Brain microvascular endothelial cell (primary cell): ENCODE measurements around the gene HSH2D.

Experiments
- DNase-seq: peaks from one replicate; pipeline ENCODE4 v3.0.0-alpha.2; 2020
- H3K27ac ChIP-seq: fragments of 250-450 bp; sonication (Bioruptor Pico); 2 replicates; pipeline ENCODE4 v1.5.1; 2020; ENCODE audit warnings: mild to moderate bottlenecking, moderate library complexity
- H3K27me3 ChIP-seq: fragments of 250-450 bp; sonication (Bioruptor Pico); replicated peaks from 2 replicates; pipeline ENCODE4 v1.5.1; 2020; ENCODE audit warnings: mild to moderate bottlenecking
- H3K36me3 ChIP-seq: fragments of 250-450 bp; sonication (Bioruptor Pico); replicated peaks from 2 replicates; pipeline ENCODE4 v1.5.1; 2020; ENCODE audit warnings: mild to moderate bottlenecking
- H3K4me3 ChIP-seq: 2 replicates; pipeline ENCODE4 v1.5.1; 2011; ENCODE audit warnings: low read depth, mild to moderate bottlenecking, control low read depth, low read length, moderate library complexity
- CTCF ChIP-seq: IDR thresholded peaks from 2 replicates; pipeline ENCODE4 v1.5.1; 2011; ENCODE audit warnings: low read depth, mild to moderate bottlenecking, moderate library complexity, low read length, control low read depth, inconsistent platforms; ENCODE audit errors: missing control alignments
- in situ Hi-C: cut with HindIII; loops from 2 replicates; pipeline ENCODE4 v1.10.0; 2017; ENCODE audit warnings: low sequenced_read_pairs, low pct_ligation_motif_present

The HSH2D gene

GRCh38 chr19:16154557-16154956, 11.1 kb downstream of the HSH2D start:
- DNase-seq, result no peak
- in situ Hi-C loops, result no loop called here
- no peak overlapping the region for H3K4me3 ChIP-seq
- H3K27ac ChIP-seq, result no peak overlapping the region
- no peaks in the 10 kb centered on the region for H3K36me3 ChIP-seq
- H3K27me3 ChIP-seq, result no peaks in the 10 kb centered on the region
- no peak for TF ChIP-seq CTCF

GRCh38 chr19:16155128-16155527, 11.6 kb downstream of the HSH2D start:
- Histone ChIP-seq H3K27me3 (no peaks in the 10 kb centered on the region), H3K4me3 (no peak overlapping the region), H3K36me3 (no peaks in the 10 kb centered on the region), H3K27ac (no peak overlapping the region)
- no peak for DNase-seq
- in situ Hi-C loops, result no loop called here
- no peak for TF ChIP-seq CTCF

GRCh38 chr19:16156904-16157303, 13.4 kb downstream of the HSH2D start:
- Histone ChIP-seq H3K36me3 (no peaks in the 10 kb centered on the region), H3K4me3 (no peak overlapping the region), H3K27ac (no peak overlapping the region), H3K27me3 (no peaks in the 10 kb centered on the region)
- no peak for DNase-seq
- no peak for TF ChIP-seq CTCF
- in situ Hi-C loops, result no loop called here

- in situ Hi-C loops, result no loop called here
- no peaks in the 10 kb centered on the region for H3K27me3 ChIP-seq
- H3K27ac ChIP-seq, result no peak overlapping the region
- no peak for DNase-seq
- no peak for TF ChIP-seq CTCF
- H3K36me3 ChIP-seq, result no peaks in the 10 kb centered on the region
- H3K4me3 ChIP-seq, result no peak overlapping the region
Measured at GRCh38 chr19:16157601-16158000, 14.1 kb downstream of the HSH2D start.

GRCh38 chr19:16159655-16160054, 16.2 kb downstream of the HSH2D start:
- DNase-seq, result no peak
- Histone ChIP-seq H3K36me3 (no peaks in the 10 kb centered on the region), H3K27me3 (no peaks in the 10 kb centered on the region), H3K4me3 (no peak overlapping the region), H3K27ac (no peak overlapping the region)
- TF ChIP-seq CTCF, result no peak
- in situ Hi-C loops, result no loop called here

GRCh38 chr19:16160445-16160942, 17.0 kb downstream of the HSH2D start:
- in situ Hi-C loops, result no loop called here
- no peak overlapping the region for H3K27ac ChIP-seq
- H3K27me3 ChIP-seq, result no peaks in the 10 kb centered on the region
- no peak for TF ChIP-seq CTCF
- H3K4me3 ChIP-seq, result no peak overlapping the region
- H3K36me3 ChIP-seq, result no peaks in the 10 kb centered on the region
- DNase-seq, result no peak
